Lower leg skin (tissue), 3 donors: Measurements from ENCODE around the gene SSH3.

Source experiments
- CTCF ChIP-seq, 3 donors: fragments of 450-650 bp; IDR thresholded peaks; one replicate each; pipeline ENCODE4 v1.5.1; 2016; ENCODE audit warnings: antibody characterized with exemption in 3 of 3, mild to moderate bottlenecking in 3 of 3, moderate library complexity in 2 of 3
- POLR2A ChIP-seq, 2 donors: fragments of 450-650 bp; IDR thresholded peaks; one replicate each; pipeline ENCODE4 v1.6.1; 2016 to 2017; ENCODE audit warnings: antibody characterized with exemption in 2 of 2, mild to moderate bottlenecking in 1 of 2, moderate library complexity in 1 of 2

GRCh38 chr11:67286621-67287333 is 16.6 kb upstream of the SSH3 start:
- TF ChIP-seq CTCF (IDR thresholded peaks at IDR 0.05) (no peak), POLR2A (IDR thresholded peaks at IDR 0.05) (no peak)
